ENCODE measurements around the gene CSTPP1. TPM values are rescaled to one million over a fixed set of nuclear protein-coding genes. Genes with fewer than 3 reads are reported as not detected.

Gene CSTPP1
- total and polyA plus RNA-seq, 2 of the 4 experiments (the other 2 are of a cell fraction), result 22.0 to 35.7 TPM

DNA sequence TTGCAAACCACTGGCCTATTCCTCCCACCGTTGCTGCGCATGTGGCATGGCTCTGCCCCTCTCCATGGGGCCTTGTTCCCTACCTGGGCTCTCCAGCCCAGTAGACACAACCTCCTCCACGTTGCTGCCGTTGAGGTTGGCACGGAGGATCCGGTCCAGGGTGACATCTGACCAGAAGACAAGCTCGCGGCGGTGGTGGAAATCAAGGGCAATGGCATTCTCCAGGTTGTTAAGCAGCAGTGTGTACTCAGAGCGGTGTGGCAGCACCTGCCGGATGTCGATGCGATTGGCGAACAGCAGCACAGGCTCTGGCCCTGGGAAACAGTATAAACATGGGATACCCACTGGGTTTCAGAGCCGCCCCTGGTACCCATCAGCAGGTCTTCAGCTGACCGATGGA, 42.1 kb upstream of the CSTPP1 start:
- Histone ChIP-seq H2AK5ac (ENCODE audit: low read depth, low read length) (no peak overlapping the region), H4K5ac (ENCODE audit: low read depth, low read length) (no peak overlapping the region), H3K23ac (ENCODE audit: low read depth, low read length) (no peak overlapping the region), H3K9me1 (ENCODE audit: insufficient read depth, low read length) (0 out of 2 replicates have a peak, but pooled peaks cover 3% of the 10 kb centered on the region), H4K91ac (ENCODE audit: insufficient read depth, low read depth, low read length) (no peak overlapping the region), H3K9ac (ENCODE audit: low read depth, low read length) (no peak overlapping the region), H3K56ac (ENCODE audit: extremely low read depth, insufficient read depth, low read length) (no peak overlapping the region), H3K79me1 (ENCODE audit: low read depth in 1 of 2, low read length in 2 of 2) (no peaks in the 10 kb centered on the region), H4K8ac (ENCODE audit: low read depth in 2 of 2, low read length in 2 of 2) (no peak overlapping the region), H3K4ac (ENCODE audit: low read depth, low read length) (no peak overlapping the region), H3K36me3 (ENCODE audit: control insufficient read depth, insufficient read depth, low read length) (peaks cover 7% of the 10 kb centered on the region), H2BK120ac (ENCODE audit: low read depth, low read length) (no peak overlapping the region), H3K9me3 (ENCODE audit: control insufficient read depth, insufficient read depth, low read length) (no peaks in the 10 kb centered on the region), H3K4me2 (ENCODE audit: low read depth, low read length) (no peak overlapping the region), H4K20me1 (ENCODE audit: insufficient read depth, low read length) (no peaks in the 10 kb centered on the region), H3K14ac (replicated peaks; ENCODE audit: low read depth, low read length) (no peak overlapping the region), H2BK20ac (ENCODE audit: low read depth, low read length) (no peak overlapping the region), H2BK15ac (ENCODE audit: low read depth, low read length) (no peak overlapping the region), H2AFZ (replicated peaks; ENCODE audit: low read length, poor library complexity) (no peak overlapping the region), H3K4me3 (ENCODE audit: insufficient read depth, low read depth, low read length) (no peak overlapping the region), H3K18ac (ENCODE audit: low read depth, low read length) (no peak overlapping the region), H3K27ac (ENCODE audit: insufficient read depth, low read length) (no peak overlapping the region), H2AK9ac (replicated peaks; ENCODE audit: low read depth, low read length, poor library complexity) (no peak overlapping the region), H3K4me1 (ENCODE audit: control insufficient read depth, insufficient read depth, low read length) (no peaks in the 10 kb centered on the region; the same call in 1 of the 2 replicates), H3K27me3 (ENCODE audit: control insufficient read depth, insufficient read depth, low read length) (no peaks in the 10 kb centered on the region), H2BK5ac (ENCODE audit: low read depth, low read length, poor library complexity, severe bottlenecking) (no peak overlapping the region)
- in situ Hi-C loops (cut with MboI; ENCODE audit: low sequenced_read_pairs) (loop anchor here (25.0 kb wide), 1 partner anchor 468 kb away; the partner anchor contains the start of gene MYBPC3), intact Hi-C loops (cut with micrococcal nuclease) (no loop called here), dilution Hi-C loops (cut with HindIII; ENCODE audit: low sequenced_read_pairs, unreplicated experiment) (no loop called here)
- 98% methylated on average over 11 of the region's 16 CpGs; no CpG with 5 or more reads in 1 of the 2 experiments for WGBS, 2 experiments (ENCODE audit: extremely low coverage in 2 of 2, insufficient read length in 1 of 2)
- ChIA-PET POLR2A (ENCODE audit: unreplicated experiment) (no interaction called here), CTCF (interaction anchor here (1.6 kb wide), 1 partner anchor 259 kb away, joined by 4 read pairs; no protein-coding TSS in a partner anchor)
- no peak for DNase-seq
- no peak for ATAC-seq (ENCODE audit: low read depth)
- no TSS peak for BruUV-seq (replicated peaks)
- TF ChIP-seq SMC3 (IDR thresholded peaks at IDR 0.05; ENCODE audit: low read depth, low read length) (no peak), MXI1 (IDR thresholded peaks at IDR 0.05; ENCODE audit: borderline replicate concordance, low read depth, low read length) (no peak), NFE2L2 (IDR thresholded peaks at IDR 0.05; ENCODE audit: low read depth, low read length) (no peak), MAZ (IDR thresholded peaks at IDR 0.05; ENCODE audit: borderline replicate concordance, low read depth, low read length) (no peak), CHD1 (IDR thresholded peaks at IDR 0.05; ENCODE audit: low read depth, low read length) (no peak), RCOR1 (IDR thresholded peaks at IDR 0.05; ENCODE audit: insufficient replicate concordance, low read length) (no peak), RAD21 (IDR thresholded peaks at IDR 0.05; ENCODE audit: low read length) (no peak), FOS (IDR thresholded peaks at IDR 0.05; ENCODE audit: low read depth, low read length) (no peak), BHLHE40 (IDR thresholded peaks at IDR 0.05; ENCODE audit: low read depth, low read length) (no peak), RFX5 (IDR thresholded peaks at IDR 0.05; ENCODE audit: low read depth, low read length) (no peak), POLR2A (IDR thresholded peaks at IDR 0.05; ENCODE audit: low read depth, low read length) (no peak), MAFK (IDR thresholded peaks at IDR 0.05; ENCODE audit: low read depth, low read length) (no peak), CEBPB (IDR thresholded peaks at IDR 0.05; ENCODE audit: low read depth, low read length) (no peak)
- TF ChIP-seq, protein P1, sequence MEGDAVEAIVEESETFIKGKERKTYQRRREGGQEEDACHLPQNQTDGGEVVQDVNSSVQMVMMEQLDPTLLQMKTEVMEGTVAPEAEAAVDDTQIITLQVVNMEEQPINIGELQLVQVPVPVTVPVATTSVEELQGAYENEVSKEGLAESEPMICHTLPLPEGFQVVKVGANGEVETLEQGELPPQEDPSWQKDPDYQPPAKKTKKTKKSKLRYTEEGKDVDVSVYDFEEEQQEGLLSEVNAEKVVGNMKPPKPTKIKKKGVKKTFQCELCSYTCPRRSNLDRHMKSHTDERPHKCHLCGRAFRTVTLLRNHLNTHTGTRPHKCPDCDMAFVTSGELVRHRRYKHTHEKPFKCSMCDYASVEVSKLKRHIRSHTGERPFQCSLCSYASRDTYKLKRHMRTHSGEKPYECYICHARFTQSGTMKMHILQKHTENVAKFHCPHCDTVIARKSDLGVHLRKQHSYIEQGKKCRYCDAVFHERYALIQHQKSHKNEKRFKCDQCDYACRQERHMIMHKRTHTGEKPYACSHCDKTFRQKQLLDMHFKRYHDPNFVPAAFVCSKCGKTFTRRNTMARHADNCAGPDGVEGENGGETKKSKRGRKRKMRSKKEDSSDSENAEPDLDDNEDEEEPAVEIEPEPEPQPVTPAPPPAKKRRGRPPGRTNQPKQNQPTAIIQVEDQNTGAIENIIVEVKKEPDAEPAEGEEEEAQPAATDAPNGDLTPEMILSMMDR (conservative IDR thresholded peaks at IDR 0.05; ENCODE audit: low read depth, low read length), result no peak
- TF ChIP-seq, protein P2, sequence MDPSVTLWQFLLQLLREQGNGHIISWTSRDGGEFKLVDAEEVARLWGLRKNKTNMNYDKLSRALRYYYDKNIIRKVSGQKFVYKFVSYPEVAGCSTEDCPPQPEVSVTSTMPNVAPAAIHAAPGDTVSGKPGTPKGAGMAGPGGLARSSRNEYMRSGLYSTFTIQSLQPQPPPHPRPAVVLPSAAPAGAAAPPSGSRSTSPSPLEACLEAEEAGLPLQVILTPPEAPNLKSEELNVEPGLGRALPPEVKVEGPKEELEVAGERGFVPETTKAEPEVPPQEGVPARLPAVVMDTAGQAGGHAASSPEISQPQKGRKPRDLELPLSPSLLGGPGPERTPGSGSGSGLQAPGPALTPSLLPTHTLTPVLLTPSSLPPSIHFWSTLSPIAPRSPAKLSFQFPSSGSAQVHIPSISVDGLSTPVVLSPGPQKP (IDR thresholded peaks at IDR 0.05; ENCODE audit: borderline replicate concordance, low read depth, low read length), result no peak
- TF ChIP-seq, protein P3, sequence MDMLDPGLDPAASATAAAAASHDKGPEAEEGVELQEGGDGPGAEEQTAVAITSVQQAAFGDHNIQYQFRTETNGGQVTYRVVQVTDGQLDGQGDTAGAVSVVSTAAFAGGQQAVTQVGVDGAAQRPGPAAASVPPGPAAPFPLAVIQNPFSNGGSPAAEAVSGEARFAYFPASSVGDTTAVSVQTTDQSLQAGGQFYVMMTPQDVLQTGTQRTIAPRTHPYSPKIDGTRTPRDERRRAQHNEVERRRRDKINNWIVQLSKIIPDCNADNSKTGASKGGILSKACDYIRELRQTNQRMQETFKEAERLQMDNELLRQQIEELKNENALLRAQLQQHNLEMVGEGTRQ (IDR thresholded peaks at IDR 0.05; ENCODE audit: low read depth, low read length), result no peak
